Jurkat, Clone E6-1 (cell line): Measurements from ENCODE around the gene HOXB3. TPM values are rescaled to one million over a fixed set of nuclear protein-coding genes. Genes with fewer than 3 reads are reported as not detected.

Experiments
- DNase-seq: peaks from one replicate; pipeline ENCODE4 v3.0.0-alpha.2; 2011; ENCODE audit warnings: low read depth, low spot score
- H3K4me3 ChIP-seq: 2 replicates; pipeline ENCODE4 v1.5.1; 2011; ENCODE audit warnings: mild to moderate bottlenecking, low read length, control low read depth, moderate library complexity
- polyA plus RNA-seq: library from polyadenylated mRNA; unstranded; fragments of >200 nt; gene quantifications from one replicate; pipeline ENCODE4 v1.2.1, GENCODE V29; 2012; ENCODE audit warnings: missing spikeins; ENCODE audit not compliant: insufficient read length, insufficient read depth

Gene HOXB3
- polyA plus RNA-seq, result 13.5 TPM

GRCh38 chr17:48589831-48590606 is at the start of gene HOXB3:
Gene HOXB3 (minus strand): TSS chr17:48590241. CDS start chr17:48552474, 37,767 bp downstream.
- no peak for DNase-seq
- H3K4me3 ChIP-seq, result no peak within 1 kb of the TSS

GRCh38 chr17:48639136-48639535 is 49.1 kb upstream of the HOXB3 start:
- H3K4me3 ChIP-seq, result no peak overlapping the region
- DNase-seq, result no peak

GRCh38 chr17:48637323-48638260 is 47.6 kb upstream of the HOXB3 start:
- DNase-seq, result no peak
- no peak overlapping the region for H3K4me3 ChIP-seq

GRCh38 chr17:48636177-48637018 is 46.4 kb upstream of the HOXB3 start:
- peak; percentile 65 for DNase-seq

GRCh38 chr17:48634493-48635208 is 44.6 kb upstream of the HOXB3 start:
- DNase-seq, result no peak
- no peak overlapping the region for H3K4me3 ChIP-seq

More at GRCh38 chr17:48636177-48637018, 46.4 kb upstream of the HOXB3 start:
- no peak overlapping the region for H3K4me3 ChIP-seq

GRCh38 chr17:48633266-48633677 is 43.2 kb upstream of the HOXB3 start:
- H3K4me3 ChIP-seq, result no peak overlapping the region
- DNase-seq, result no peak

GRCh38 chr17:48632579-48633265 is 42.7 kb upstream of the HOXB3 start:
- H3K4me3 ChIP-seq, result no peak overlapping the region
- no peak for DNase-seq

- no peak for DNase-seq
- no peak overlapping the region for H3K4me3 ChIP-seq
Measured at GRCh38 chr17:48631693-48632578, 41.9 kb upstream of the HOXB3 start.

- no peak overlapping the region for H3K4me3 ChIP-seq
- no peak for DNase-seq
Measured at GRCh38 chr17:48630925-48631692, 41.1 kb upstream of the HOXB3 start.

- no peak overlapping the region for H3K4me3 ChIP-seq
- DNase-seq, result no peak
Measured at GRCh38 chr17:48630009-48630924, 40.2 kb upstream of the HOXB3 start.

- H3K4me3 ChIP-seq, result no peak overlapping the region
- DNase-seq, result no peak
Measured at GRCh38 chr17:48629411-48629759, 39.3 kb upstream of the HOXB3 start.

- DNase-seq, result no peak
- no peak overlapping the region for H3K4me3 ChIP-seq
Measured at GRCh38 chr17:48628649-48629410, 38.8 kb upstream of the HOXB3 start.

GRCh38 chr17:48627623-48628521 is 37.8 kb upstream of the HOXB3 start:
- no peak overlapping the region for H3K4me3 ChIP-seq
- DNase-seq, result no peak

GRCh38 chr17:48627118-48627597 is 37.1 kb upstream of the HOXB3 start:
- DNase-seq, result no peak
- no peak overlapping the region for H3K4me3 ChIP-seq
